ENCODE data around the gene GRIN3A. TPM values are rescaled to one million over a fixed set of nuclear protein-coding genes. Genes with fewer than 3 reads are reported as not detected.

Gene GRIN3A
- total RNA-seq, 2 donors from 2014 or later: 0.12 to 0.45 TPM

GRCh38 chr9:101536351-101536750, 202.1 kb downstream of the GRIN3A start:
- Histone ChIP-seq H3K27me3 (no peaks in the 10 kb centered on the region), H3K4me1 (peaks cover 6% of the 10 kb centered on the region), H3K9ac (ENCODE audit: low read depth in 2 of 2, low read length in 2 of 2) (no peak overlapping the region), H3K36me3 (no peaks in the 10 kb centered on the region), H3K9me3 (no peaks in the 10 kb centered on the region), H3K27ac (no peak overlapping the region), H3K4me3 (no peak overlapping the region)
- DNase-seq: no peak
- TF ChIP-seq, protein P1, sequence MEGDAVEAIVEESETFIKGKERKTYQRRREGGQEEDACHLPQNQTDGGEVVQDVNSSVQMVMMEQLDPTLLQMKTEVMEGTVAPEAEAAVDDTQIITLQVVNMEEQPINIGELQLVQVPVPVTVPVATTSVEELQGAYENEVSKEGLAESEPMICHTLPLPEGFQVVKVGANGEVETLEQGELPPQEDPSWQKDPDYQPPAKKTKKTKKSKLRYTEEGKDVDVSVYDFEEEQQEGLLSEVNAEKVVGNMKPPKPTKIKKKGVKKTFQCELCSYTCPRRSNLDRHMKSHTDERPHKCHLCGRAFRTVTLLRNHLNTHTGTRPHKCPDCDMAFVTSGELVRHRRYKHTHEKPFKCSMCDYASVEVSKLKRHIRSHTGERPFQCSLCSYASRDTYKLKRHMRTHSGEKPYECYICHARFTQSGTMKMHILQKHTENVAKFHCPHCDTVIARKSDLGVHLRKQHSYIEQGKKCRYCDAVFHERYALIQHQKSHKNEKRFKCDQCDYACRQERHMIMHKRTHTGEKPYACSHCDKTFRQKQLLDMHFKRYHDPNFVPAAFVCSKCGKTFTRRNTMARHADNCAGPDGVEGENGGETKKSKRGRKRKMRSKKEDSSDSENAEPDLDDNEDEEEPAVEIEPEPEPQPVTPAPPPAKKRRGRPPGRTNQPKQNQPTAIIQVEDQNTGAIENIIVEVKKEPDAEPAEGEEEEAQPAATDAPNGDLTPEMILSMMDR (IDR thresholded peaks at IDR 0.05): no peak
- intact Hi-C loops (cut with DNase I): no loop called here

GRCh38 chr9:101533334-101534204, 204.9 kb downstream of the GRIN3A start, which contains the start of gene RNF20:
RNF20 (plus strand) TSS chr9:101533853; CDS start chr9:101535424, 1,571 bp downstream.
- H3K27me3 ChIP-seq: no peaks in the 10 kb centered on the region
- intact Hi-C loops (cut with DNase I): no loop called here
- TF ChIP-seq, protein P1 (IDR thresholded peaks at IDR 0.05): no peak
- peak within 1 kb of the TSS; percentile 67 for H3K4me3 ChIP-seq
- H3K36me3 ChIP-seq: no peaks in the 10 kb centered on the region
- peak within 1 kb of the TSS; percentile 88 for H3K27ac ChIP-seq
- no peaks in the 10 kb centered on the region for H3K9me3 ChIP-seq
- peak within 1 kb of the TSS; percentile 91 to 95 for H3K9ac ChIP-seq (ENCODE audit: low read depth in 2 of 2, low read length in 2 of 2)
- H3K4me1 ChIP-seq: peaks cover 6% of the 10 kb centered on the region
- DNase-seq: peak; percentile 100

GRCh38 chr9:101530076-101530711, 208.3 kb downstream of the GRIN3A start:
- no peaks in the 10 kb centered on the region for H3K9me3 ChIP-seq
- intact Hi-C loops (cut with DNase I): loop anchor here (2.0 kb wide), 1 partner anchor 67 kb away; no protein-coding TSS in a partner anchor

DNA sequence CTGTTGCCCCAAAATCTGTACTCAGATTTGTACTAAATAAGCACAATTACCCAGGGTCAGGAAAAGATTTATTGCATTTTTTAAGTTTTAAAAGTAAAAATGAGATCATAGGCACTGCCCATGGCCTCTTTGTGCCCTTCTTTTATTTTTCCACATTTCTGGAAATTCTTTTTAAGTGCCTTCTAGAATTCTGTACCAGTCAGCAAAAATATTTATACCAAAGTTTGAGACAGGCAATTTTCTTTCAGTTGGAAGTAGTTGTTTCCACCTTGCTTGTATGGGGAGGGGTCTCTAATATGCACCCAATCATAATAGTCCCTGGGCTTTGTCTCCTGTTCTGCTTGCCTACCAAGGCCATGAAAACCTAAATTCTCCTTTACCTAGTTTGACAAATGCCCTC, 210.4 kb downstream of the GRIN3A start:
- H3K36me3 ChIP-seq: no peaks in the 10 kb centered on the region
- DNase-seq: no peak
- H3K4me3 ChIP-seq: no peak overlapping the region
- H3K27ac ChIP-seq: no peak overlapping the region
- no peaks in the 10 kb centered on the region for H3K9me3 ChIP-seq
- TF ChIP-seq, protein P1 (IDR thresholded peaks at IDR 0.05): no peak
- no peaks in the 10 kb centered on the region for H3K4me1 ChIP-seq
- intact Hi-C loops (cut with DNase I): no loop called here
- no peaks in the 10 kb centered on the region for H3K27me3 ChIP-seq
- no peak overlapping the region for H3K9ac ChIP-seq (ENCODE audit: low read depth in 2 of 2, low read length in 2 of 2)

More at GRCh38 chr9:101530076-101530711, 208.3 kb downstream of the GRIN3A start:
- H3K4me3 ChIP-seq: no peak overlapping the region
- H3K9ac ChIP-seq (ENCODE audit: low read depth in 2 of 2, low read length in 2 of 2): no peak overlapping the region
- H3K27ac ChIP-seq: no peak overlapping the region
- DNase-seq: peak; percentile 73
- H3K36me3 ChIP-seq: no peaks in the 10 kb centered on the region
- TF ChIP-seq, protein P1 (IDR thresholded peaks at IDR 0.05): peak; percentile 84
- peaks cover 6% of the 10 kb centered on the region for H3K4me1 ChIP-seq
- H3K27me3 ChIP-seq: no peaks in the 10 kb centered on the region

DNA sequence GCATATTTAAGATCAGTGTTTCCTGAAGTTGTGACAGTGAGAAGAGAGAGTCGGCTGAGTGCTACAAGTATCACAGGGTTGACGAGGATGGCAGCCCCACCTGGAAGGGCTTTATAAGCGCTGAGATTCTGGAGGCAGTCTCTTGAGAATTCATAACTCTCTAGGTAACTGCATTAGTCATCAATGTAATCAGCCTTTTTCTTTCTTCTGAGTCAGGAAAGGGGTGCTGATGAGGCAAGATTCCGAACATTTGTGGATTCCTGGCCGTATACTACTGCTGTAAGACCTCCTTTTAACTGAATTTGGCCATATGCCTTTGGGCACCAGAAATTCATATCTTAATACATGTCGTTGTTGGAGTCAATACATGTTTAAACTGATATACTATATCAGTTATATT, 211.4 kb downstream of the GRIN3A start:
- no peak overlapping the region for H3K9ac ChIP-seq (ENCODE audit: low read depth in 2 of 2, low read length in 2 of 2)
- no peaks in the 10 kb centered on the region for H3K36me3 ChIP-seq
- intact Hi-C loops (cut with DNase I): no loop called here

More for the DNA sequence above, 211.4 kb downstream of the GRIN3A start:
- Histone ChIP-seq H3K27me3 (no peaks in the 10 kb centered on the region), H3K4me1 (no peaks in the 10 kb centered on the region), H3K27ac (no peak overlapping the region), H3K9me3 (no peaks in the 10 kb centered on the region), H3K4me3 (no peak overlapping the region)
- no peak for DNase-seq
- TF ChIP-seq, protein P1 (IDR thresholded peaks at IDR 0.05): no peak

All from colonic mucosa (tissue), 4 donors.